Activated CD4-positive, CD25-positive, alpha-beta regulatory T cell (primary cell): ENCODE results near the gene NPB.

ENCODE experiments used
- DNase-seq, 4 experiments: peaks; one replicate each; lab custom pipeline; 2025; lab: John Stamatoyannopoulos, UW

Gene NPB

GRCh38 chr17:81925860-81926450 is 23.9 kb downstream of the NPB start:
- no peak for DNase-seq

DNA sequence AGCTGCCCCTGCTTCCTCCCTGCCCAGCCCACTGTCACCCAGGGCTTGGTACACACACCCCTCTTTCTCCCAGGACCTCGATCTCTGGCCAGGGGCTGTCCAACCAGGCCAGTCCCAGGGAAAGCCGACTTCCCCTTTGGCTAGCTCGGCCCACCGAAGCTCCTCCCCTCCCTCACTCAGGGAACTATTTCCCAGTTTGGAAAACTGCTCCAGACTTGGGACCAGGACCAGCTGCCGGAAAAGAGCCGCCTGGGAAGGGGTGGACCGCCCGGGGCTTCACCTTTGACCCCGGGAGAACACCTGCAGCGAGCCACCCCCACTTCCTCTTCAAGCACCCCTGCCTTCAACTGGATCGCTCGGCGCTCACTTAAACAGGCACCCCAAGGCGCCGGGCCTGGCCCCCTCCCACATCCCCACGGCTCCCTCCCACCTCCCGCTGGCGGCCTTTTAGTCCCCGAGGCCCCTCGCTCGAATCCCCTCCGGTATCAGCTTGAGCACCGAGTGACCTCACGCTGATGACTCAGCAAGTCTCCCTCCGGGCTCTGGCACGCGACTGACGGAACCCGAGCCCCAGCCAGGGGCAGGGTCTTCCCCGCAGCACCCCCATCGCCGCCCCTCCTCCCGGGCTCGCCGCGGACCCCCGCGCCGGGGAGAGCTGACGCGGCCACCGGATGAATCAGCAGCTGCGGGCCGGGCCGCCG is 24.6 kb downstream of the NPB start:
- DNase-seq = peak in 3 of 4 experiments; percentile 39 to 56 (median 49)

DNA sequence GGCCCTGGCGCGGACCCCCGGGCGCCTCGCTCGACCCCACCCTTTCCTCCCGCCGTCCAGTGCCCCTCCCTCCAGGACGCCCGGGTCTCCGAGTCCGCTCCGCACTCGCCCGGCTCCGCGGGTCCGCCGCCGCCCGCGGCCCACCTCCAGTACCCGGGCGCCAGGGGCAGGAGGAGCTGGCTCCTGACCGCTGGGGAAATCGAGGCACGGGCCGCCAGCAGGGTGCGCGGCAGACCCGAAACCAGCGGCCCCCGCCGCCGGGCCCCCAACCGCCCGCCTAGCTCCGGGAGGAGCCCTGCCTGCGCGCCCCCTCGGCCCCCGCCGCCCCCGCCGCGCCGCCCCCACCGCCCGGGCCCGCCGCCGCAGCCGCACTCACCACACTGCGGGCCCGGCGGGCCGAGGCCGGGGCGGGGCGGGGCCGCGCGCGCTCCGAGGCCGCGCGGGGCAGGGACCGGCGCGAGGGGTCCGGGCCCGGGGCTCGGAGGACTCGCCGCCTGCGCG is 25.2 kb downstream of the NPB start:
- no peak for DNase-seq

DNA sequence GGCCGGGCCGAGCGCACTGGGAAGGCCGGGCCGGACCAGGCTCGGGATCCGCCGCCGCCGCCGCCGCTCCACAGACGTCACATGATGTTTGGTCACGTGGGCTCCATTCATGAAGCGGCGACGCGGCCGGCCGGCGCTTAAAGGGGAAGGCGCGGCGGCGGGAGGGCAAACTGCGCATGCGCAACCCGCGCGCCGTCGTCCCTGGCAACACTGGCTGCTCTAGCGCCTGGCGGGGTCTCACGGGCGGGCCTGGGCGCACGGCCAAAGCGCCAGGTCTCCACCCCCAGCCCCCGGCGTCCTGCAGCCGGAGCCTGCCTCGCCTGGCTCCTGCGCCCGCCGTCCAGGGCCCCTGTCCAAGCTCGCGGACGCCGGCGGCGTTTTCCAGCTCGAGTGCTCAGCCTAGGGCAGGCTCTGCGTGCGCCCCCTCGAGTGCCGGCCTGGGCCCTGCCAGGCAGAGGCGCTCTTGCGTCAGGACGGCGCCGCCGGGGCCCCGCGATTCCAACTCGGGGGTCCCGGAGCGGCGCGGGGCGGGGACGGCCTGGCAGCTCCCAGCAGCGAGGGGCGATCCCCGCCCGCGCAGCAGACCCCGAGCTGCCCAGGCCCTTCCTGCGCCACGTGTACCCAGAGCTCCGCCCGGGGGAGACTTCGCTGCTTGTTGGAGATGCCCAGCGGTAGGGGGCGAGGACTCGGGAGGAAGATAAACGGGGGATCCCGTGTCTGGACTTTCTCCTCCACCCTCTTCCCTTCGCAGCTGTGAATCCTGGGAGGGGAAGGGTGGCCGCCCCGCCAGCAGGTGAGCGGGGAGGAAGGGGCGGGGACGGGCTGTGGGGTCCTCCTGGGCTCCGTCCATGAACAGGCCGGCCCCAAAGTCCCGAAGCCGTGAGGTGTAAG is 25.9 kb downstream of the NPB start, which contains the start of gene MAFG:
MAFG (minus strand) TSS at position 83 of the 891 bp plus-strand sequence. CDS start 4,550 bp downstream, outside the sequence.
- DNase-seq = peak; percentile 75 to 80 (median 77)

GRCh38 chr17:81928544-81929252 is 26.7 kb downstream of the NPB start:
- no peak for DNase-seq

DNA sequence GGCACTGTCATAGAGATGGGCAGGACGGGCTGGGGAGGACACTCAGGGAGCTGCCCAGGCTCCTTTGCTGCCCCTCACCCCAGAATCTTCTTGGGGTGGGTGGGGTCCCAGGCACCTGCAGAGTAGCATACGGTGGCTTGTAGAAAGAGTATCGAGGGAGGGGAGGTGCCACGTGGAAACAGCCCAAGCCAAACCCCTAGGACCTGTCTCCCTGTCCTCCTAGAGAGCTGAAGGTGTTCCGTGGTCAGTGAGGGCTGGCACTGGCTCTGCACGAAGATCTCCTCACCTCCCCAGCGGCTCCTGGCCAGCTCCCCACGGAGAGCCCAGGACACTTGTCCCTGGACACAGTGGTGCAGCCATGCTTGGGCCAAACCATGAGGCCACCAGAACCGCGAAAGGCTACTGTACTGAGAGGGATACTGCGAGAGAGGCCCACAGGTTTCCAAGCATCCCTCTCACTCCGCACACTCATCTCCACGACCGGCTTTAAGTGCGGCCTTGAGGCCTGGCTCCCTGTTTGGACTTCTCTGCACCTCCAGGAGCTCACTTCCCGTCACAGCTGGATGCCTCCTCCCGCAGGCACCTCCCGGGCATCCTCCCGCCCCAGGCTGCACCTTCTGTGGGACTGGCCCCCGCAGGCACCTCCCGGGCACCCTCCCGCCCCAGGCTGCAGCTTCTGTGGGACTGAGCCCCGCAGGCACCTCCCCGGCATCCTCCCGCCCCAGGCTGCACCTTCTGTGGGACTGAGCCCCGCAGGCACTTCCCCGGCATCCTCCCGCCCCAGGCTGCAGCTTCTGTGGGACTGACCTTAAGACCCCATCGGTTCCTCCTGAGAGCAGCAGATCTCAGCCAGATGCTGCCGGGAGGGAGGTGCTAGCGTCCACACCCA is 27.5 kb downstream of the NPB start:
- DNase-seq = no peak

DNA sequence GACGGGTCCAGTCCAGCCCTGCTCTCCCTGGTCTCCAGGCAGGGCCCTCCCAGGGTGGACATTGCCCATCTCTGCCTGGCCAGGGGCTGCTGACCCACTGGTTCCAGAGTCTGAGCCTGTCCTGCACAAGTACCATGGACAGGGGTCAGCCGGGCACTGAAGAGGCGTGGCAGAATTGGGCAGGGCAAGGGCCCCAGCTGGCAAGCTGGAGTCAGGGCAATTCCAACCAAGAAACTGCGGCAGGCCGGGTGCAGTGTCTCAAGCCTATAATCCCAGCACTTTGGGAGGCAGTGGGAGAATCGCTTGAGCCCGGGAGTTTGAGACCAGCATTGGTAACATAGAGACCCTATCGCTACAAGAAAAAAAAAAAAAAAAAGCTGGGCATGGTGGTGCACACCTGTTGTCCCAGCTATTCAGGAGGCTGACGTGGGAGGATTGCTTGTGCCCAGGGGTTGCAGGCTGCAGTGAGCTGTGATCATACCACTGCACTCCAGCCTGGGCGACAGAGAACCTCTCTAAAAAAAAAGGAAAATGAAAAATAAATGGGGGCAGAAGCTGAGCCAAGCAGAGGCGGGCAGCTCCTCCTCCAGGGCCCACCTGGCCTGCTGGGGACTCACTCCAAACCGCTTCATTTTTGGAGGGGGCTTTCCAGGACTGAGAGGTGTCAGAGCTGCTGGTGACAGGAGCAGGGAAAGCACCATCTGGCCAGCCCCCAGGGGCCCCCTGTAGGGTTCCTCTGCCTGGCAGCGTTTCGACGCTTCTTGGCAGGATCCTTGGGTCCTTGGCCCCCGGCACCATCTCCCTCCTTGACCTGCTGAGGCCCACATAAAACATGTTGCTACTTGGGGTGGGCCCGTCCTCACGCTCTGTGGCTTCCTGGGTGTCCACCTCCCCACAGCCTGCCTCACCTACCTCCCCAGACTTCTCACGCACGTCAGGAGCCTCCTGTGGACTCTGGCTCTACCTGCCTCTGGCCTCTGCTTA is 28.4 kb downstream of the NPB start:
- DNase-seq = no peak

GRCh38 chr17:81931189-81931556 is 29.1 kb downstream of the NPB start:
- DNase-seq = no peak

- DNase-seq = no peak
These were observed 29.7 kb downstream of the NPB start for GRCh38 chr17:81931557-81932332.

- DNase-seq = no peak
These were observed 30.4 kb downstream of the NPB start for GRCh38 chr17:81932333-81932983.

DNA sequence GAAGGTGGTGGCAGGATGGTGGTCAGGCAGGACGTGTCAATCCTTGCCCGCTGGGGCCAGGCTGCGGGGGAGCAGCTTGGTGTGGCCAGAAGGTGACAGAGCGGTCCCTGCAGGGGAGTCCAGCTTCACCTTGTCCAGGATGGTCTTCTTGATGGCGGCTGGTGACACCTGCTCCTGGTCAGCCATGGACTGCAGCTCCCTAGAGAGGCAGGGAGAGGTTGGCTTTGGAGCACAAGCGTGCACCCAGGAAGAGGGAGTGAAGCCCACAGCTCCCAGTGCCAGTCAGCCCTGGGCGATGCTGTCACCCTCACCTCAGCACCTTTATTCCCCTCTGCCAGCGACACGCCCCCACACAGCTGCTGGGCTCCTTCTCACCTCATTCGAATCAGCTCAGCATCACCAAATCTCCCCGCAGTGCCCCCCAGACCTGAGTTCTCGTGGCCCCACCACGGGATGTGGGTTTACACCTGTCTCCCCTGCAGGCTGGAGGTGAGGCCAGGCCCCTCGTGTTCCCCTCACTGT is 31.2 kb downstream of the NPB start:
- no peak for DNase-seq

- no peak for DNase-seq
These were observed 32.2 kb downstream of the NPB start for GRCh38 chr17:81934098-81934757.

GRCh38 chr17:81934850-81935708 is 33.0 kb downstream of the NPB start:
- no peak for DNase-seq

DNA sequence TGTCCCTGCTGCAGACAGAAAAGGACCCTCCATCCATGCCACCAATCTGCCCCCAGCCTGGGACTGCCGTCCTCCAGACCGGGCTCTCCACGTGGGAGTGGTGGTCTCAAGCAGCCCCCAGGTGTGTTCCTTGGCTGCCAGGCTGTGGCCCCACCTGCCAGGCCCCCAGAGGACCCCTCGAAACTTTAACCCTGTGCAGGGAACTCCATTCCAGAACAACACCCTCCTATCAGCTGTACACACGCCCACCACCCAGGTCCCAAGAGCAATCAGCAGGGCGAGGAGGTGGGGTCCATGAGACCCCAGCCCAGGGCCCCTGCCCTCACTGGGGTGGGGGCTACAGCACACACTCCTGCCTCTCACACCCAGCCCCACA is 33.7 kb downstream of the NPB start:
- no peak for DNase-seq

- no peak for DNase-seq
These were observed 37.2 kb downstream of the NPB start for GRCh38 chr17:81939218-81939617.

DNA sequence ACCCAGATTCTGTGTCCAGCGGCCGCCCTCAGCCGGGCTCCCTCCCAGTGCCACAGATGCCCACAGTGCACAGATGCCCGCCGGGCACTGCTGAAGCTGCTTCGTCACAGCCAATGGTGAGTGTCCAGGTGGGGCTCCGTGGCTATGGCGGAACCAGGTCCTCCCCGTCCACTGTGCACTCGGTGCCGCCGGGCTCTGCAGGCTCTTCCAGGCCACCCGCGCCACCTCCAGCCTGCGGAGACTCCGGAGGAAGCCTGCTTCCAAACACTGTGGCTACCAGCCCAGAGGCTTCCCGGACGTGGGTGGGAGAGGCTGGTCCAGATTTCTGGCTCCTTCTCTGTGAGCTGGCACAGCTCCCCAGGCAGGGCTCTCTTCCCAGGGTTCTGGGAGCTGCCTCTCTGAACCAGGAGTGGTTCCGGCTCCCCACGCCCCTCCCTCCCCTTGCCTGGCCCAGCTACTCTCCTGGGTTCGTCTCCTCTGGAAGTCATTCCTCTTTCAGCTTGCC is 37.9 kb downstream of the NPB start:
- no peak for DNase-seq
